Large intestine (tissue), 3 donors: ENCODE results near the gene C12orf75. TPM values are rescaled to one million over a fixed set of nuclear protein-coding genes. Genes with fewer than 3 reads are reported as not detected.
A peak's percentile ranks its signal among the peaks of the same experiment; 100 is the strongest.
"Not testable (repeated sequence)": the region's sequence is repeated elsewhere in the genome, so short reads cannot be mapped to it uniquely, and the experiment has no call there.

ENCODE experiments used
- DNase-seq, 2 donors: peaks; one replicate each; pipeline versions ENCODE4 v3.0.0 to v3.0.0-alpha.2; 2013
- H3K27ac ChIP-seq: one replicate; pipeline ENCODE4 v1.5.1; 2013; ENCODE audit warnings: low read length
- H3K27me3 ChIP-seq: 2 replicates; pipeline ENCODE4 v1.6.1; 2013; ENCODE audit warnings: low read length; ENCODE audit not compliant: control insufficient read depth, insufficient read depth
- H3K36me3 ChIP-seq: 2 replicates; pipeline ENCODE4 v1.6.1; 2013; ENCODE audit warnings: low read length; ENCODE audit not compliant: control insufficient read depth, insufficient read depth
- H3K4me1 ChIP-seq: one replicate; pipeline ENCODE4 v1.6.1; 2013; ENCODE audit warnings: low read length; ENCODE audit not compliant: control insufficient read depth, insufficient read depth
- H3K4me3 ChIP-seq: one replicate; pipeline ENCODE4 v1.5.1; 2013; ENCODE audit warnings: low read length
- H3K9me3 ChIP-seq: one replicate; pipeline ENCODE4 v1.6.1; 2013; ENCODE audit warnings: mild to moderate bottlenecking, low read depth, low read length, moderate library complexity; ENCODE audit not compliant: control insufficient read depth
- WGBS: methylation state at CpG from one replicate; pipeline ENCODE4 v1.1.5; 2013; ENCODE audit warnings: low lambda C conversion rate; ENCODE audit not compliant: insufficient coverage; 5-methylcytosine and 5-hydroxymethylcytosine counted together
- polyA plus RNA-seq: library from polyadenylated mRNA; unstranded; fragments of 120-200 nt; gene quantifications from one replicate; pipeline ENCODE4 v1.2.1, GENCODE V29; 2013

Gene C12orf75
- polyA plus RNA-seq, 1 donor, result 31.2 TPM

DNA sequence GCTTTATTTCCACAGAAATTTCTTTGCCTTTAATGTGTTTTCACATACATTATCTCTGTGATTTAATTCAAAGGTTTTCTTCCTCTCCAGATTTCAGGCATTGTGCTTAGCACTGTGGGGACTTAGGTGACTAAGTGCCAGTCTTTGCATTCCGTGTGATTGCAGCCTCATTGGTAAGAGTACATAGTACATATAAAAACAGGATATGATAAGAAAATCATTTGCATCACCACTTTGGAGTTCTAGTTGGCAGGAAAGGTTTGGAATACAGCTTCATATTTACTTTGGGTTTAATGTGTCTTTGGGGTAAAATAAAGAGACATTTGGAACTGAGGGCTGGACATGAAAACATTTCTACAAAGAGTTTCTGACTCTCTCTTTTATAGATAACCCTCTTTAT lies 37.8 kb upstream of the C12orf75 start:
- DNase-seq, result peak; percentile 35 to 36
- WGBS, result no CpG with 5 or more reads among the region's 1 CpG
- H3K27ac ChIP-seq, result peak overlapping the region; percentile 66

GRCh38 chr12:105293187-105293586 lies 37.3 kb upstream of the C12orf75 start:
- Histone ChIP-seq H3K4me3 (no peak overlapping the region), H3K4me1 (peaks cover 4% of the 10 kb centered on the region), H3K36me3 (no peaks in the 10 kb centered on the region), H3K27ac (peak overlapping the region; percentile 72), H3K27me3 (no peaks in the 10 kb centered on the region), H3K9me3 (no peaks in the 10 kb centered on the region)
- DNase-seq, result peak; percentile 35 to 53

More for the DNA sequence above, 37.8 kb upstream of the C12orf75 start:
- H3K4me1 ChIP-seq, result peaks cover 4% of the 10 kb centered on the region
- no peaks in the 10 kb centered on the region for H3K36me3 ChIP-seq
- no peak overlapping the region for H3K4me3 ChIP-seq
- no peaks in the 10 kb centered on the region for H3K27me3 ChIP-seq
- H3K9me3 ChIP-seq, result no peaks in the 10 kb centered on the region

- peak; percentile 51 to 69 for DNase-seq
- no CpG with 5 or more reads among the region's 2 CpGs for WGBS
- Histone ChIP-seq H3K4me1 (peaks cover 4% of the 10 kb centered on the region), H3K9me3 (peaks cover 4% of the 10 kb centered on the region), H3K27ac (peak overlapping the region; percentile 72), H3K4me3 (no peak overlapping the region), H3K27me3 (no peaks in the 10 kb centered on the region), H3K36me3 (no peaks in the 10 kb centered on the region)
Measured at GRCh38 chr12:105294161-105294560, 36.3 kb upstream of the C12orf75 start.

DNA sequence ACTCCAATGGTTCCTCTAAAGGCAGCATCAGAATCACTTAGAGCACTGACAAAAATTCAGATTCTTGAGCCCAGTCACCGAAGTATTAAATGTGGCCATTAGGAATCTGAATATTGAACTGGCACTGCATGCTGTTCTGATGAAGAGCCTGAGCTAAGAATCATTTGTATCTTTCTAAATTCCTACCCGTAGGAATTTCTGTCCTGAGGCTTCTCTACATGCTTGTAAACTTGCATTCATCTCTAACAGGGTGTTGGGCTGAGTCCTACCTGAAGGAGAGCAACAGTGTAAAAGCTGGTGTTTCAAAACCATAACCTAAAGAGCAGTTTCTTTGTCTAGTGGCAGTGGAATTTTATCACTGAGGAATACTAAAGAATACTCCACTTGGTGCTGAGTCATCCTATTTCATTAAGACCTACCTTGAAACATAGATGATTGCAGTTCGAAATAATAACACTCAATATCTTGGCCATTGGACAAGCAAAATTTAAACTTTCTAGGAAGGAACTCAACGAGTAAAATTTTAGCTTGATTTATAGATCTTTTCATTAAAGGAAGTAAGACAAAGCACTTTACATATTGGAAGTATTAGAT lies 35.5 kb upstream of the C12orf75 start:
- peak in 1 of 2 donors; percentile 14 for DNase-seq
- Histone ChIP-seq H3K27ac (peak overlapping the region; percentile 72), H3K4me1 (peaks cover 4% of the 10 kb centered on the region), H3K36me3 (no peaks in the 10 kb centered on the region), H3K9me3 (peaks cover 4% of the 10 kb centered on the region), H3K4me3 (no peak overlapping the region), H3K27me3 (no peaks in the 10 kb centered on the region)
- 84% methylated on average over 2 of the region's 4 CpGs for WGBS

DNA sequence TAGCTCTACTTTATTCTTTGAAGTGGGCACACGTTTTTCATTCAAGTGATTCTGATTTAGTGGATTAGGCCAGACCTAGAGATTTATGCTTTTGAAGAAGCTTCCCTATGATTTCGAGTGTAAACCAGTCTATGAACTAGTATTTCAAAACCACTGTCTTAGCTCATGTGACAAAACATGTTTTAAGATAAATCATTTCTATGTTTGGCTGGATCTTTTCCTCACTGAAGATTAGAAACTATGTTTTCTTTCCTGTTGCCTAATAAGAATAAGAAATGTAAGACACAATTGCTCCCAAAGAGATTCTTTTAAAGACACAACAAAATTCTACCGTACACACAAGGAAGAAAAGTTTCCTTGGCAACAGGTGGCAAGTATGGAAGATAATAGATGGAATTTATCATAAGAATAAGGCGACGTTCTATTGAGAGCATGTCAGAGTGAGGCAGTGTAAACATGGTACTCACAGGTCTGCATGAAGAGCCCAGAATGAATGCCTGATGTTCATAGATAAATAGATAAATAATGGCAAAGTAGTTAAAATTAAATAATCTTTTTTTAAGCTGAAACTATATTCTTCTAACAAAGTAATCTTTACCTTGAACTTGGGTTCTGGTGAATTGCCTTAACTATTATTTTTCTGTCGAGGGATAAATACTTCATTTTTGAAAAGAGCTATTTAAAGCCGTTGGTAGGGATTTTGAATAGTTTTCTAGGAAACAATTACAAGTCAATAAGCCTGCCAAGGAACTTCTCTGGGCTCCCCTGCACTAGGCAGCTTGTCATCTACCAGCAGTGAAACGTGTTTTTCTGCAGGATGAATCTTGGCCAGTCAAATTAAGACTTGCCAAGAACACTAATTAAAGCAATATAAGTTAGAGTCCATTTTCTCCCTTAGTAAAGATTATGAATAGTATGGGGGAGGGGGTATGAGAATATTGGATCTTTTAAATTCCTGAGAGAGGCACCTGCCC lies 34.1 kb upstream of the C12orf75 start:
- H3K27me3 ChIP-seq, result no peaks in the 10 kb centered on the region
- 69% methylated on average over 2 of the region's 8 CpGs for WGBS
- H3K4me1 ChIP-seq, result peaks cover 4% of the 10 kb centered on the region
- no peak for DNase-seq
- no peaks in the 10 kb centered on the region for H3K36me3 ChIP-seq
- peaks cover 4% of the 10 kb centered on the region for H3K9me3 ChIP-seq
- no peak overlapping the region for H3K27ac ChIP-seq
- no peak overlapping the region for H3K4me3 ChIP-seq

GRCh38 chr12:105300883-105301282 lies 29.6 kb upstream of the C12orf75 start:
- H3K27me3 ChIP-seq, result no peaks in the 10 kb centered on the region
- no peak overlapping the region for H3K27ac ChIP-seq
- no peaks in the 10 kb centered on the region for H3K36me3 ChIP-seq
- WGBS, result 90% methylated on average over 2 of the region's 6 CpGs
- H3K4me1 ChIP-seq, result no peaks in the 10 kb centered on the region
- peaks cover 4% of the 10 kb centered on the region for H3K9me3 ChIP-seq
- no peak for DNase-seq
- no peak overlapping the region for H3K4me3 ChIP-seq

- Histone ChIP-seq H3K4me3 (no peak overlapping the region), H3K36me3 (no peaks in the 10 kb centered on the region), H3K27ac (no peak overlapping the region), H3K4me1 (no peaks in the 10 kb centered on the region), H3K27me3 (no peaks in the 10 kb centered on the region), H3K9me3 (peaks cover 4% of the 10 kb centered on the region)
- no peak for DNase-seq
- no CpG with 5 or more reads among the region's 5 CpGs for WGBS
Measured at GRCh38 chr12:105301696-105302095, 28.8 kb upstream of the C12orf75 start.

GRCh38 chr12:105302986-105303385 lies 27.5 kb upstream of the C12orf75 start:
- not testable (repeated sequence) for H3K27me3 ChIP-seq, H3K27ac ChIP-seq, H3K4me1 ChIP-seq, H3K9me3 ChIP-seq, H3K36me3 ChIP-seq, DNase-seq, H3K4me3 ChIP-seq
- no CpG with 5 or more reads among the region's 7 CpGs for WGBS

DNA sequence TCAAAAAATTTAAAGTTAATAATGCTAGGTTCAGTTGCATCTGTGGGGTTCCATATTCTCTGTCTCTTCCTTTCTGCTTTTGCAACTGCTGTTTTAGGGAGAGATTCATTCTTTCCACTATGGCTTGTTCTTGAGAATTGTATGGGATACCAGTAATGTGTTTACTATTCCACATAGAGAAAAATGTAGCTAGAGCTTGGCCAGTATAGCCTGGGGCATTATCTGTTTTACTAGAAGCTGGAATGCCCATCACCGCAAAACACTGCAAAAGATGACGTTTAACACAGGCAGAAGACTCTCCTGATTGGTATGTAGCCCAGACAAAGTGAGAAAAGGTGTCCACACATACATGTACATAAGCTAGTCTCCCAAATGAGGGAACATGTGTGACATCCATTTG lies 25.9 kb upstream of the C12orf75 start:
- no CpG with 5 or more reads among the region's 2 CpGs for WGBS
- not testable (repeated sequence) for DNase-seq, H3K4me3 ChIP-seq, H3K27ac ChIP-seq, H3K27me3 ChIP-seq, H3K4me1 ChIP-seq, H3K9me3 ChIP-seq, H3K36me3 ChIP-seq

- H3K4me1 ChIP-seq, H3K27me3 ChIP-seq, H3K36me3 ChIP-seq, H3K9me3 ChIP-seq, DNase-seq, H3K27ac ChIP-seq, H3K4me3 ChIP-seq: not testable (repeated sequence)
- no CpG with 5 or more reads among the region's 6 CpGs for WGBS
Measured at GRCh38 chr12:105307601-105308314, 22.7 kb upstream of the C12orf75 start.
